GM23338 (cell line): ENCODE measurements around the gene GAB2. TPM values are rescaled to one million over a fixed set of nuclear protein-coding genes. Genes with fewer than 3 reads are reported as not detected.

Experiments
- ATAC-seq: fragments of 200-7000 bp; cut with Tn5 transposase; 3 replicates; pipeline ENCODE4 v1.9.1; 2020
- DNase-seq: peaks from one replicate; pipeline ENCODE4 v3.0.0-alpha.2; 2015; ENCODE audit warnings: low spot score
- H2AFZ ChIP-seq: fragments of 200-600 bp; sonication (generic); 2 replicates; pipeline ENCODE4 v1.8.0; 2016; ENCODE audit warnings: antibody characterized with exemption, mild to moderate bottlenecking, moderate library complexity
- H3F3A ChIP-seq: fragments of 200-600 bp; sonication (generic); replicated peaks from 2 replicates; pipeline ENCODE4 v1.8.0; 2017; ENCODE audit warnings: antibody characterized with exemption, mixed run types, low read depth
- H3K27ac ChIP-seq: fragments of 200-600 bp; sonication (generic); 2 replicates; pipeline ENCODE4 v1.6.1; 2016; ENCODE audit warnings: low read depth
- H3K27me3 ChIP-seq: fragments of 200-600 bp; sonication (generic); 2 replicates; pipeline ENCODE4 v1.8.0; 2016; ENCODE audit warnings: mild to moderate bottlenecking, mixed run types, moderate library complexity; ENCODE audit not compliant: insufficient read depth
- H3K36me3 ChIP-seq: fragments of 200-600 bp; sonication (generic); 2 replicates; pipeline ENCODE4 v1.8.0; 2016; ENCODE audit warnings: mild to moderate bottlenecking; ENCODE audit not compliant: insufficient read depth
- H3K4me1 ChIP-seq: fragments of 200-600 bp; sonication (generic); 2 replicates; pipeline ENCODE4 v1.8.0; 2016; ENCODE audit warnings: mild to moderate bottlenecking, moderate library complexity; ENCODE audit not compliant: insufficient read depth
- H3K4me2 ChIP-seq: fragments of 200-600 bp; sonication (generic); 2 replicates; pipeline ENCODE4 v1.7.1; 2017; ENCODE audit warnings: mixed run types
- H3K4me3 ChIP-seq: fragments of 200-600 bp; sonication (generic); 2 replicates; pipeline ENCODE4 v1.6.1; 2016; ENCODE audit warnings: mixed run types
- H3K79me2 ChIP-seq: fragments of 200-600 bp; sonication (generic); replicated peaks from 2 replicates; pipeline ENCODE4 v1.8.0; 2017; ENCODE audit warnings: mild to moderate bottlenecking; ENCODE audit not compliant: insufficient read depth
- H3K9me2 ChIP-seq: fragments of 200-600 bp; sonication (generic); 2 replicates; pipeline ENCODE4 v1.8.0; 2017; ENCODE audit not compliant: insufficient read depth
- H4K20me1 ChIP-seq: fragments of 200-600 bp; sonication (generic); replicated peaks from 2 replicates; pipeline ENCODE4 v1.8.0; 2017; ENCODE audit warnings: mild to moderate bottlenecking; ENCODE audit not compliant: insufficient read depth
- H3K27ac Mint-ChIP-seq: 2 replicates; pipeline ENCODE4 v1.8.0; 2020; ENCODE audit warnings: inconsistent platforms, mild to moderate bottlenecking, moderate library complexity, mixed read lengths
- H3K27me3 Mint-ChIP-seq: 3 replicates; pipeline ENCODE4 v1.8.0; 2022; ENCODE audit warnings: low read depth, mild to moderate bottlenecking, moderate library complexity, mixed read lengths, inconsistent platforms; ENCODE audit not compliant: insufficient read depth, poor library complexity
- H3K36me3 Mint-ChIP-seq: 3 replicates; pipeline ENCODE4 v1.8.0; 2021; ENCODE audit warnings: low read depth, mild to moderate bottlenecking, inconsistent platforms, moderate library complexity, mixed read lengths
- H3K4me1 Mint-ChIP-seq: 3 replicates; pipeline ENCODE4 v1.8.0; 2020; ENCODE audit warnings: mild to moderate bottlenecking, inconsistent platforms, mixed read lengths
- H3K4me3 Mint-ChIP-seq: 3 replicates; pipeline ENCODE4 v1.8.0; 2021; ENCODE audit warnings: moderate library complexity, mild to moderate bottlenecking, inconsistent platforms, mixed read lengths
- H3K9me3 Mint-ChIP-seq: 3 replicates; pipeline ENCODE4 v1.8.0; 2020; ENCODE audit warnings: moderate library complexity, mild to moderate bottlenecking, inconsistent platforms, mixed read lengths
- CREB1 ChIP-seq: fragments of 250-450 bp; sonication (Bioruptor Pico); IDR thresholded peaks from 2 replicates; pipeline ENCODE4 v1.5.0; 2020; ENCODE audit warnings: low read depth, mild to moderate bottlenecking, moderate library complexity
- CTCF ChIP-seq, 2 experiments: fragments of 200-600 bp in 1 of 2; sonication (generic) in 1 of 2; conservative IDR thresholded peaks; 2 replicates each; pipeline versions ENCODE4 v1.5.1 to v1.6.1; 2016 to 2017; ENCODE audit warnings: antibody characterized with exemption in 2 of 2, low read depth in 2 of 2, mild to moderate bottlenecking in 2 of 2, moderate library complexity in 1 of 2
- ETS1 ChIP-seq: IDR thresholded peaks from 2 replicates; pipeline ENCODE4 v1.6.1; 2016; ENCODE audit warnings: antibody characterized with exemption
- EZH2 ChIP-seq: fragments of 200-600 bp; sonication (generic); IDR thresholded peaks from one replicate; pipeline ENCODE4 v1.8.0; 2017; ENCODE audit warnings: antibody characterized with exemption, mild to moderate bottlenecking, low read depth; ENCODE audit not compliant: unreplicated experiment
- EZH2phosphoT487 ChIP-seq: fragments of 200-600 bp; sonication (generic); IDR thresholded peaks from one replicate; pipeline ENCODE4 v1.8.1; 2018; ENCODE audit warnings: antibody characterized with exemption; ENCODE audit not compliant: unreplicated experiment
- JUNB ChIP-seq: IDR thresholded peaks from one replicate; pipeline ENCODE4 v1.6.1; 2016; ENCODE audit warnings: antibody characterized with exemption; ENCODE audit not compliant: unreplicated experiment
- NANOG ChIP-seq: IDR thresholded peaks from 2 replicates; pipeline ENCODE4 v1.6.1; 2016; ENCODE audit warnings: antibody characterized with exemption, borderline replicate concordance
- POLR2AphosphoS5 ChIP-seq: IDR thresholded peaks from 2 replicates; pipeline ENCODE4 v1.6.1; 2016; ENCODE audit warnings: antibody characterized with exemption, low read depth
- STAT1 ChIP-seq: IDR thresholded peaks from one replicate; pipeline ENCODE4 v1.6.1; 2016; ENCODE audit warnings: antibody characterized with exemption; ENCODE audit not compliant: unreplicated experiment
- ZNF114 ChIP-seq: fragments of 250-450 bp; sonication (Bioruptor Pico); IDR thresholded peaks from 2 replicates; pipeline ENCODE4 v1.5.0; 2020; ENCODE audit warnings: mild to moderate bottlenecking, moderate library complexity
- ZNF331 ChIP-seq: fragments of 250-450 bp; sonication (Bioruptor Pico); IDR thresholded peaks from 2 replicates; pipeline ENCODE4 v1.5.0; 2020; ENCODE audit warnings: low read depth, mild to moderate bottlenecking, moderate library complexity
- ZNF462 ChIP-seq: fragments of 250-450 bp; sonication (Bioruptor Pico); IDR thresholded peaks from 2 replicates; pipeline ENCODE4 v1.5.0; 2020; ENCODE audit warnings: mild to moderate bottlenecking, moderate library complexity
- polyA plus RNA-seq: library from polyadenylated mRNA; unstranded; fragments of >200 nt; fragmentation: Nextera tagmentation; extraction: Ambion mirVana; gene quantifications from 2 replicates; pipeline ENCODE4 v1.2.1, GENCODE V29; 2016
- total RNA-seq: library from RNA; depleted of rRNA; stranded (reverse); fragments of >200 nt; shearing (Covaris generic); gene quantifications from 2 replicates; pipeline ENCODE4 v1.2.3, GENCODE V29; 2014
- TF ChIP-seq, protein P1 (sequence below): IDR thresholded peaks from one replicate; pipeline ENCODE4 v1.6.1; 2018; ENCODE audit warnings: antibody characterized with exemption; ENCODE audit not compliant: unreplicated experiment

GAB2 gene
- total and polyA plus RNA-seq, 2 experiments from 2014 or later = 2.0 to 10.8 TPM

GRCh38 chr11:78205691-78206090 is 211.9 kb downstream of the GAB2 start:
- H3F3A ChIP-seq = no peaks in the 10 kb centered on the region
- ATAC-seq (no peak), DNase-seq (no peak)
- no peaks in the 10 kb centered on the region for H3K27me3 ChIP-seq
- peaks cover 7% of the 10 kb centered on the region; the same call in 2 of the 3 replicates for H3K36me3 Mint-ChIP-seq
- H3K9me3 Mint-ChIP-seq = no peaks in the 10 kb centered on the region
- H3K4me3 Mint-ChIP-seq = no peak overlapping the region
- H3K79me2 ChIP-seq = no peaks in the 10 kb centered on the region
- no peaks in the 10 kb centered on the region for H4K20me1 ChIP-seq
- no peak overlapping the region for H2AFZ ChIP-seq
- H3K4me1 Mint-ChIP-seq = peaks cover 5% of the 10 kb centered on the region
- H3K27me3 Mint-ChIP-seq = peaks cover 9% of the 10 kb centered on the region
- no peaks in the 10 kb centered on the region for H3K9me2 ChIP-seq
- no peak for TF ChIP-seq EZH2
- no peak for TF ChIP-seq EZH2phosphoT487
- no peak for TF ChIP-seq POLR2AphosphoS5
- TF ChIP-seq NANOG = no peak
- TF ChIP-seq ZNF462 (CRISPR knock-in tag) = no peak
- no peak for TF ChIP-seq ZNF114 (CRISPR knock-in tag)
- no peak for TF ChIP-seq ETS1
- TF ChIP-seq STAT1 = no peak
- TF ChIP-seq, protein P1, sequence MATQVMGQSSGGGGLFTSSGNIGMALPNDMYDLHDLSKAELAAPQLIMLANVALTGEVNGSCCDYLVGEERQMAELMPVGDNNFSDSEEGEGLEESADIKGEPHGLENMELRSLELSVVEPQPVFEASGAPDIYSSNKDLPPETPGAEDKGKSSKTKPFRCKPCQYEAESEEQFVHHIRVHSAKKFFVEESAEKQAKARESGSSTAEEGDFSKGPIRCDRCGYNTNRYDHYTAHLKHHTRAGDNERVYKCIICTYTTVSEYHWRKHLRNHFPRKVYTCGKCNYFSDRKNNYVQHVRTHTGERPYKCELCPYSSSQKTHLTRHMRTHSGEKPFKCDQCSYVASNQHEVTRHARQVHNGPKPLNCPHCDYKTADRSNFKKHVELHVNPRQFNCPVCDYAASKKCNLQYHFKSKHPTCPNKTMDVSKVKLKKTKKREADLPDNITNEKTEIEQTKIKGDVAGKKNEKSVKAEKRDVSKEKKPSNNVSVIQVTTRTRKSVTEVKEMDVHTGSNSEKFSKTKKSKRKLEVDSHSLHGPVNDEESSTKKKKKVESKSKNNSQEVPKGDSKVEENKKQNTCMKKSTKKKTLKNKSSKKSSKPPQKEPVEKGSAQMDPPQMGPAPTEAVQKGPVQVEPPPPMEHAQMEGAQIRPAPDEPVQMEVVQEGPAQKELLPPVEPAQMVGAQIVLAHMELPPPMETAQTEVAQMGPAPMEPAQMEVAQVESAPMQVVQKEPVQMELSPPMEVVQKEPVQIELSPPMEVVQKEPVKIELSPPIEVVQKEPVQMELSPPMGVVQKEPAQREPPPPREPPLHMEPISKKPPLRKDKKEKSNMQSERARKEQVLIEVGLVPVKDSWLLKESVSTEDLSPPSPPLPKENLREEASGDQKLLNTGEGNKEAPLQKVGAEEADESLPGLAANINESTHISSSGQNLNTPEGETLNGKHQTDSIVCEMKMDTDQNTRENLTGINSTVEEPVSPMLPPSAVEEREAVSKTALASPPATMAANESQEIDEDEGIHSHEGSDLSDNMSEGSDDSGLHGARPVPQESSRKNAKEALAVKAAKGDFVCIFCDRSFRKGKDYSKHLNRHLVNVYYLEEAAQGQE = no peak
- TF ChIP-seq JUNB = no peak
- no peak for TF ChIP-seq CTCF (conservative IDR thresholded peaks at IDR 0.05; ENCODE audit: low read depth in 2 of 2)
- no peak for TF ChIP-seq ZNF331 (CRISPR knock-in tag)
- no peak for TF ChIP-seq CREB1 (CRISPR knock-in tag)
- no peak overlapping the region for H3K4me2 ChIP-seq
- no peak overlapping the region for H3K27ac ChIP-seq
- H3K4me1 ChIP-seq = no peaks in the 10 kb centered on the region
- no peak overlapping the region for H3K27ac Mint-ChIP-seq
- no peaks in the 10 kb centered on the region for H3K36me3 ChIP-seq
- H3K4me3 ChIP-seq = no peak overlapping the region
